GM19193 (cell line): Measurements from ENCODE around the gene BIN1.

Experiments used
- POLR2A ChIP-seq: IDR thresholded peaks from 4 replicates; pipeline ENCODE4 v1.6.1; 2011; ENCODE audit not compliant: insufficient read depth, insufficient read length; ENCODE audit errors: extremely low read depth

Gene BIN1

GRCh38 chr2:127115471-127116199 is 8.7 kb upstream of the BIN1 start:
- no peak for TF ChIP-seq POLR2A

- no peak for TF ChIP-seq POLR2A
Observed at GRCh38 chr2:127110985-127111384, 4.0 kb upstream of the BIN1 start.

GRCh38 chr2:127108090-127108523 is 1.2 kb upstream of the BIN1 start:
- no peak for TF ChIP-seq POLR2A

DNA sequence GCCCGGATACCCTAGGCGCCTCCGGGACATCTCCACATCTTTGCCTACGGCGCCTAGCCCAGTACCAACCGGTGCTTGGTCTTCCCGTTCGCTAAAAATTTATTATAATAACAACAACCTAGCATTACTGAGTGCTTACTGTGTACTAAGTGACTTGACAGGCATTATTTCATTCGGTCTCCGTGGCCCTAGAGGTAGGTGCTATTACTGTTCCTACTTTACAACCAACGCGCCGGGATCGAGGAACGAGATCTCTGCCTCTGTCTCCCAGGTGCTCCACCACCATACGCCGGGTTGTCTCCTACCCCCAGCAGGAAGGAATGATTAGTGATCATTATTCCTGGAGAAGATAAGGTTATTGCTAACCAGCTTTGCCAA is 657 bp upstream of the BIN1 start:
- no peak for TF ChIP-seq POLR2A

- no peak for TF ChIP-seq POLR2A
Observed at GRCh38 chr2:127106457-127106990, 430 bp downstream of the BIN1 start.

DNA sequence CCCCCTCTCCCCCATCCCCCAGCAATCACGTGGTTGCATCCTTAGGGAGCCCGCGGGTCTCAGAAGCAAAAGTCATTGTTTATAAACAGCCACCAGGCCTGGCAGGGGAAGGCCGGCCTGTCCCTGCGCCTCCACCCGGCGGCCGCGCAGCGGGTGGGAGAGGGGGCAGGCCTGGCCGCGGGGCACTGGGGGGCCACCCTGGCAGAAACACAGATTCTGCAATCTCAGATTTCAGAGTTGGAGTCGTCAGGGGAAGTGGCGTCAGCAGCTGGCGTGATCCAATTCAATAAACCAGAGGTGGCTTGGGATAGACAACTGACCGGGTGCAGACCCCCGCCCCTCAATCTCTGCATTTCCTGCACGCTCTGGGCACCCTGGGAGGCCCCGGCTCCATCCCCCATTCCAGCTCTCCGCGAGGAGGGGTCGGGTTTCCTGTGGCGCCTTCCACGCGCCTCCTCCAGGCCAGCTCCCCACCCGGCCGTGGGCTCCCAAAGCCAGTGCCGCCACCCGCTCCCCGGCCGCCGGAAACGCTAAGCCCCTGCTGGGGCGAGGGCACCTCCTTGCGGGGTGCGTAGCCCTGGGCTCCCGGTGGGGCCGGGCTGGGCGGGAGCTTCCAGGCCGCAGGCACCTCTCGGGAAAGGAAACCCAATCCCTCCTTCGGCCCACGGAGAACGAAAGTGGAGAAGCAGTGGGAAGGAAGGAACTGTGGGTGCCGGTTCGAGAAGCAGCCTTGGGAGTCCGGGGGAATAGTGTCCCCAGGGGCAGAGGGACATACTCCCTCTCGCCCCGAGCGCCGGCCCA is 1.1 kb downstream of the BIN1 start:
- no peak for TF ChIP-seq POLR2A

GRCh38 chr2:127104881-127105655 is 1.9 kb downstream of the BIN1 start:
- no peak for TF ChIP-seq POLR2A

GRCh38 chr2:127104166-127104660 is 2.7 kb downstream of the BIN1 start:
- TF ChIP-seq POLR2A, result no peak

DNA sequence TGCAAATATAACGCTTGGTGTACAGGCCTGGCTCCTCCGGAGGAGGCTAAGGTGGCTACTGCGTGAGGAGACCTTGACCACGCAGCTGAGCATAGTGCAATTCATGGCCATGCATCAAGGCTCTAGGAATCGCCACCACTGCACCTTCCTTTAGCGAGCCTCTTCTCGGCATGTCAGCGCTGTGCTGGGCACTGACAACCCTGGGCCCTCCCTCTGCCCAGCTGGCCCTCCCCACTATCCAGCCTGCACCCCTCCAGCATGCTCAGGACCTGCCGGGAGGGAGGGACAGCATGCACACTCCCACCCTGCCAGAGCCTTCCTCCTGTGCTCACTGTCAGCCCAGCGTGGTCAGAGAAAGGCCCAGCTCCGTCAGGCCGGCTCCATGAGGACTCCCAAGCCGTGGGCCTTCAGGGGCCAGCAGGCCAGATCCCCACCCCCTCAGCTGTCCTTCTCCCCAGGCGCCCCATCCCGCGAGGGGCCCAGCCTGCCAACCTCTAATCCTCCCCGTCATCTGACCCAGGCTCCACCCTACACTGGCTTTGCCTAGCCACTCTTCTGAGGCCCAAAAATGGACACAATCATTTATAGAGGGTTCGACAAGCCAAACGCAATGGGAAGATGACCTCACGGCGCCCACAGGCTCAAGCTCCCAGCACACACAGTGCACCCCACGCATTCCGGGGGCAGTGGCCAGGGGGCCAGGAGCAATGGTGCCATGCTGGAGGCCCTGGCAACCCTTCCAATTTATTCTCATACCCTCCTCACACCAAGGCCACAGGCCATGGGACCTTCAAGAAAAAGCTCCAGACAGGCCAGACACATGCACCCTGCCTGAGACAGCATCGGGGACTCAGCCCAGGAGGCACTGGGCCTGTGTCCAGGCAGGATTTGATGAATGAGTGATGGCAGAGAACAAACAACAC is 3.5 kb downstream of the BIN1 start:
- TF ChIP-seq POLR2A, result no peak

- no peak for TF ChIP-seq POLR2A
Observed at GRCh38 chr2:127102521-127103242, 4.3 kb downstream of the BIN1 start.

- no peak for TF ChIP-seq POLR2A
Observed at GRCh38 chr2:127101756-127102477, 5.0 kb downstream of the BIN1 start.

DNA sequence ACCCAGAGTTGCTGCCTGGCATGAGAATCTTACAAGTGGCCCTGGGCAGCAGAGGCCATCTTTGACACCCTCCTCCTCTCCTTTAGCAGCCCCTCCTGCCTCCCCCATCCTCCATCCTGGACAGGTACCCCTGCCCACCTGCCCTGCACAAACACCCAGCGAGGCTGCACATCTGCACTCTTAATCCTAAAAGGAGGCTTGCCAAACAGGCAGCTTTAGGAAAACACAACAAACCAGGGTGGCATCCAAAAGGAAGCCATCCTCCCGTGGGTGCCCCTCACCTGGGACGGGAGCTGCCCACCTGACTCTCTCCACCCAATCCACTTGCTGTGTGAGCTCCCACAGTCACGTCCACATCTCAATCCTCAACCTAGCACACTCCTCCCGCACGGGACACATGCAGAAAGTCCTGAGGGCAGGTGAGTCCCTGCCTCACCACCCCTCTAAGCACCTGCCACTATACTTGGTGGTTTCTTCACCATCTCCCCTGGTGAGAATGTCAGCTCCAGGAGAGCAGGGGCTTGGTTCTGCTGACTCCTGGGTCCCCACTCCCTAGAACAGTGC is 5.8 kb downstream of the BIN1 start:
- TF ChIP-seq POLR2A, result no peak
